GM12878 (cell line): ENCODE data around the gene OSMR. TPM values are rescaled to one million over a fixed set of nuclear protein-coding genes. Genes with fewer than 3 reads are reported as not detected.

Experiments used
- ATAC-seq: fragments of 200-7000 bp; cut with Tn5 transposase; 3 replicates; pipeline ENCODE4 v1.9.1; 2020; ENCODE audit warnings: mild to moderate bottlenecking, moderate library complexity
- BruUV-seq: library from RNA; stranded (reverse); fragments of 400-500 nt; replicated peaks from 2 replicates; lab custom pipeline; 2021; lab: Mats Ljungman, UMichigan
- CTCF ChIA-PET: fragments of 300-600 bp; sonication (Branson Sonifier 250); formaldehyde crosslinking; extraction: SDS; loops from one replicate; lab custom pipeline; 2021; ENCODE audit warnings: inconsistent platforms; lab: Yijun Ruan, JAX
- POLR2A ChIA-PET: fragments of 350-600 bp; formaldehyde crosslinking; extraction: SDS; loops from one replicate; lab custom pipeline; 2021; ENCODE audit warnings: inconsistent platforms; lab: Charles Lee
- RAD21 ChIA-PET: fragments of 300-600 bp; sonication (Branson Sonifier 250); formaldehyde crosslinking; loops from one replicate; lab custom pipeline; 2023; ENCODE audit warnings: antibody characterized with exemption; ENCODE audit not compliant: unreplicated experiment; lab: Charles Lee
- SMC1A ChIA-PET: fragments of 300-600 bp; sonication (Branson Sonifier 250); formaldehyde crosslinking; loops from one replicate; lab custom pipeline; 2023; ENCODE audit not compliant: unreplicated experiment, uncharacterized antibody; lab: Charles Lee
- DNase-seq: peaks from one replicate; pipeline ENCODE4 v3.0.0-alpha.2; 2011; ENCODE audit warnings: low read depth, low spot score
- FAIRE-seq: peaks from 3 replicates; lab custom pipeline; 2011; peaks lifted over from hg19 to GRCh38; lab: Jason Lieb, UNC
- H2AFZ ChIP-seq: 2 replicates; pipeline ENCODE4 v1.6.0; 2011; ENCODE audit warnings: low read depth, low read length, control low read depth; ENCODE audit not compliant: control insufficient read depth
- H3K27ac ChIP-seq: 2 replicates; pipeline ENCODE4 v1.5.1; 2011; ENCODE audit warnings: control low read depth; ENCODE audit not compliant: control insufficient read depth, insufficient read depth
- H3K27me3 ChIP-seq, 2 experiments: replicated peaks in 1 of 2; 2 replicates each; pipeline versions ENCODE4 v1.6.0 to v1.6.1; 2011; ENCODE audit warnings: low read length in 1 of 2; ENCODE audit not compliant: control insufficient read depth in 2 of 2, insufficient read depth in 2 of 2
- H3K36me3 ChIP-seq, 2 experiments: 2 replicates each; pipeline ENCODE4 v1.5.1; 2011; ENCODE audit warnings: low read length in 1 of 2; ENCODE audit not compliant: control insufficient read depth in 2 of 2, insufficient read depth in 2 of 2
- H3K4me1 ChIP-seq: 2 replicates; pipeline ENCODE4 v1.6.1; 2011; ENCODE audit warnings: mild to moderate bottlenecking, low read length, moderate library complexity, mixed read lengths; ENCODE audit not compliant: control insufficient read depth, insufficient read depth
- H3K4me2 ChIP-seq: 2 replicates; pipeline ENCODE4 v1.6.0; 2011; ENCODE audit warnings: control low read depth; ENCODE audit not compliant: control insufficient read depth, insufficient read depth
- H3K4me3 ChIP-seq: fragments of 200-600 bp; sonication (generic); 2 replicates; pipeline ENCODE4 v1.5.1; 2016
- H3K79me2 ChIP-seq: 2 replicates; pipeline ENCODE4 v1.6.0; 2011; ENCODE audit warnings: low read length; ENCODE audit not compliant: control insufficient read depth, insufficient read depth
- H3K9ac ChIP-seq: 2 replicates; pipeline ENCODE4 v1.8.0; 2011; ENCODE audit warnings: low read length, control low read depth, mixed read lengths; ENCODE audit not compliant: control insufficient read depth, insufficient read depth
- H3K9me3 ChIP-seq: replicated peaks from 3 replicates; pipeline ENCODE4 v1.5.1; 2011; ENCODE audit warnings: mild to moderate bottlenecking, low read length; ENCODE audit not compliant: control insufficient read depth, insufficient read depth
- H4K20me1 ChIP-seq: 2 replicates; pipeline ENCODE4 v1.6.0; 2011; ENCODE audit not compliant: control insufficient read depth, insufficient read depth
- CEBPZ ChIP-seq: fragments of 150-350 bp; IDR thresholded peaks from 2 replicates; pipeline ENCODE4 v1.6.1; 2016; ENCODE audit warnings: low read depth, low read length
- EGR1 ChIP-seq, 2 experiments: IDR thresholded peaks; 1 replicate in 1 of 2; 2 replicates in 1 of 2; pipeline ENCODE4 v1.6.1; 2011 to 2012; ENCODE audit warnings: low read depth in 2 of 2, low read length in 2 of 2, borderline replicate concordance in 1 of 2, mild to moderate bottlenecking in 1 of 2, moderate library complexity in 1 of 2
- HDAC2 ChIP-seq: fragments of 200-600 bp; sonication (generic); IDR thresholded peaks from 2 replicates; pipeline ENCODE4 v1.6.1; 2017
- PAX5 ChIP-seq: IDR thresholded peaks from 2 replicates; pipeline ENCODE4 v1.6.1; 2011; ENCODE audit warnings: low read depth, low read length, borderline replicate concordance
- PAX8 ChIP-seq: fragments of 450-650 bp; IDR thresholded peaks from 2 replicates; pipeline ENCODE4 v1.6.1; 2017; ENCODE audit warnings: mild to moderate bottlenecking, moderate library complexity
- PRDM15 ChIP-seq: fragments of 450-650 bp; formaldehyde crosslinking; IDR thresholded peaks from 2 replicates; pipeline ENCODE4 v1.4.0; 2020; ENCODE audit warnings: mild to moderate bottlenecking, moderate library complexity
- SP1 ChIP-seq: IDR thresholded peaks from one replicate; pipeline ENCODE4 v1.6.1; 2011; ENCODE audit warnings: low read depth, low read length
- YY1 ChIP-seq: IDR thresholded peaks from 2 replicates; pipeline ENCODE4 v1.6.1; 2011; ENCODE audit warnings: low read depth, mild to moderate bottlenecking, low read length
- ZNF274 ChIP-seq: IDR thresholded peaks from one replicate; pipeline ENCODE4 v1.8.0; 2011; ENCODE audit not compliant: insufficient read length, insufficient read depth
- WGBS: methylation state at CpG from one replicate; pipeline ENCODE4 v1.1.6; 2016; ENCODE audit warnings: low lambda C conversion rate; ENCODE audit not compliant: insufficient replicate concordance, insufficient coverage; ENCODE audit errors: missing lambda C conversion rate; 5-methylcytosine and 5-hydroxymethylcytosine counted together
- in situ Hi-C: fragments of 300-500 bp; cut with MboI; formaldehyde crosslinking; loops from 9 replicates; pipeline ENCODE4 v1.14.3; 2018; ENCODE audit warnings: mixed read lengths
- intact Hi-C: fragments of 100-400 bp; cut with micrococcal nuclease; formaldehyde crosslinking; loops from one replicate; pipeline ENCODE4 v1.14.2; 2022; ENCODE audit not compliant: unreplicated experiment
- polyA plus RNA-seq, 11 experiments: library from polyadenylated mRNA; depleted of rRNA in 4 of 11; unstranded in 6 of 11; stranded (reverse) in 5 of 11; fragments of >200 nt; fragmentation: Nextera tagmentation in 4 of 11; fragmentation: Illumina TruSeq in 1 of 11; extraction: Ambion mirVana in 4 of 11; extraction: Trizol in 1 of 11; gene quantifications; 1 replicate in 1 of 11; 2 replicates in 10 of 11; pipeline versions ENCODE4 v1.2.1 to v1.2.3, GENCODE V29; 2011 to 2016; ENCODE audit warnings: inconsistent platforms in 2 of 11, missing spikeins in 2 of 11, low read depth in 1 of 11
- total RNA-seq, 4 experiments: library from RNA; depleted of rRNA in 3 of 4; stranded (reverse); fragments of >200 nt in 3 of 4; fragmentation: Illumina TruSeq in 1 of 4; extraction: Trizol in 1 of 4; gene quantifications; 2 replicates each; pipeline versions ENCODE4 v1.2.1 to v1.2.3, GENCODE V29; 2013 to 2021

The OSMR gene
- total and polyA plus RNA-seq, 10 of the 15 experiments (the other 5 are each of a cell fraction or from before 2014, with no cell fraction given), result 0.03 to 0.05 TPM; not detected in 8

- intact Hi-C loops, result no loop called here
- ChIA-PET SMC1A (interaction anchor here (0.8 to 1.6 kb wide), 2 partner anchors 22 to 139 kb away, joined by 3 read pairs; no protein-coding TSS in a partner anchor), RAD21 (no interaction called here), CTCF (no interaction called here), POLR2A (no interaction called here)
- Histone ChIP-seq H3K79me2 (no peaks in the 10 kb centered on the region), H3K9ac (no peak overlapping the region), H3K9me3 (no peaks in the 10 kb centered on the region), H3K27ac (no peak overlapping the region), H3K4me3 (no peak overlapping the region), H2AFZ (no peak overlapping the region), H3K27me3 (no peaks in the 10 kb centered on the region), H3K4me1 (no peaks in the 10 kb centered on the region), H3K36me3 (peaks cover 3 to 11% of the 10 kb centered on the region in 2 experiments), H4K20me1 (no peaks in the 10 kb centered on the region), H3K4me2 (no peak overlapping the region)
- DNase-seq (no peak), FAIRE-seq (no peak), ATAC-seq (no peak)
- TF ChIP-seq HDAC2 (no peak), PRDM15 (CRISPR knock-in tag) (no peak), PAX8 (no peak)
- no TSS peak for BruUV-seq
- 97% methylated on average over 2 of the region's 2 CpGs for WGBS
- in situ Hi-C loops, result no loop called here
Measured at GRCh38 chr5:38941912-38942311, 96.1 kb downstream of the OSMR start.

GRCh38 chr5:38944282-38944681, 98.5 kb downstream of the OSMR start:
- H2AFZ ChIP-seq, result no peak overlapping the region
- H4K20me1 ChIP-seq, result no peaks in the 10 kb centered on the region
- ChIA-PET RAD21 (no interaction called here), CTCF (no interaction called here), SMC1A (interaction anchor here (1.5 kb wide), 1 partner anchor 10 kb away, joined by 3 read pairs; no protein-coding TSS in a partner anchor), POLR2A (no interaction called here)
- FAIRE-seq, result no peak
- intact Hi-C loops, result no loop called here
- no peaks in the 10 kb centered on the region for H3K9me3 ChIP-seq
- H3K4me3 ChIP-seq, result no peak overlapping the region
- no peak overlapping the region for H3K27ac ChIP-seq
- H3K9ac ChIP-seq, result no peak overlapping the region
- WGBS, result 99% methylated on average over 4 of the region's 4 CpGs
- H3K4me1 ChIP-seq, result no peaks in the 10 kb centered on the region
- no peaks in the 10 kb centered on the region for H3K27me3 ChIP-seq
- no TSS peak for BruUV-seq
- ATAC-seq, result no peak
- DNase-seq, result no peak
- in situ Hi-C loops, result no loop called here
- no peak overlapping the region for H3K4me2 ChIP-seq
- no peaks in the 10 kb centered on the region for H3K79me2 ChIP-seq
- H3K36me3 ChIP-seq, result peaks cover 3 to 12% of the 10 kb centered on the region in 2 experiments
- TF ChIP-seq YY1 (no peak), PAX5 (no peak), ZNF274 (no peak), CEBPZ (no peak), EGR1 (IDR thresholded peaks at IDR 0.05; ENCODE audit: borderline replicate concordance in 1 of 2, low read depth in 2 of 2, low read length in 2 of 2) (no peak), SP1 (no peak)
